ENCODE results near the gene TBC1D22A. TPM values are rescaled to one million over a fixed set of nuclear protein-coding genes. Genes with fewer than 3 reads are reported as not detected.

The TBC1D22A gene
- polyA plus RNA-seq, 1 experiment: 19.8 TPM

- no peak for DNase-seq (ENCODE audit: low read depth, low spot score)
- no peak for TF ChIP-seq CTCF (IDR thresholded peaks at IDR 0.05; ENCODE audit: low read depth, low read length)
- ChIA-PET CTCF (interaction anchor here (0.9 to 1.2 kb wide), 4 partner anchors 19 to 194 kb away, joined by 3 to 4 read pairs (median 3); no protein-coding TSS in a partner anchor), POLR2A (no interaction called here)
- no peak overlapping the region for H3K27ac ChIP-seq (ENCODE audit: low read depth, low read length)
- no peaks in the 10 kb centered on the region for H3K27me3 ChIP-seq (ENCODE audit: control insufficient read depth, insufficient read depth, low read length)
- no peak overlapping the region for H3K4me3 ChIP-seq (ENCODE audit: low read depth, low read length)
- H3K9me3 ChIP-seq (ENCODE audit: control insufficient read depth, insufficient read depth, low read length): peaks cover 10% of the 10 kb centered on the region
Observed at GRCh38 chr22:46757104-46757503, 5.3 kb upstream of the TBC1D22A start.

- no peak for DNase-seq (ENCODE audit: low read depth, low spot score)
- Histone ChIP-seq H3K27ac (ENCODE audit: low read depth, low read length) (no peak overlapping the region), H3K27me3 (ENCODE audit: control insufficient read depth, insufficient read depth, low read length) (no peaks in the 10 kb centered on the region), H3K9me3 (ENCODE audit: control insufficient read depth, insufficient read depth, low read length) (peaks cover 13% of the 10 kb centered on the region), H3K4me3 (ENCODE audit: low read depth, low read length) (no peak overlapping the region)
- no peak for TF ChIP-seq CTCF (IDR thresholded peaks at IDR 0.05; ENCODE audit: low read depth, low read length)
- ChIA-PET CTCF (interaction anchor here (0.6 to 2.3 kb wide), 14 partner anchors 9 to 1734 kb away, joined by 3 to 12 read pairs (median 4); no protein-coding TSS in a partner anchor), POLR2A (no interaction called here)
Observed at GRCh38 chr22:46758121-46758520, 4.3 kb upstream of the TBC1D22A start.

- ChIA-PET CTCF (interaction anchor here (0.6 to 2.3 kb wide), 12 partner anchors 9 to 1733 kb away, joined by 3 to 12 read pairs (median 5); no protein-coding TSS in a partner anchor), POLR2A (no interaction called here)
- no peak overlapping the region for H3K4me3 ChIP-seq (ENCODE audit: low read depth, low read length)
- TF ChIP-seq CTCF (IDR thresholded peaks at IDR 0.05; ENCODE audit: low read depth, low read length): peak; percentile 82
- H3K27me3 ChIP-seq (ENCODE audit: control insufficient read depth, insufficient read depth, low read length): no peaks in the 10 kb centered on the region
- no peak overlapping the region for H3K27ac ChIP-seq (ENCODE audit: low read depth, low read length)
- H3K9me3 ChIP-seq (ENCODE audit: control insufficient read depth, insufficient read depth, low read length): peaks cover 13% of the 10 kb centered on the region
- DNase-seq (ENCODE audit: low read depth, low spot score): peak; percentile 32
Observed at GRCh38 chr22:46758867-46759290, 3.6 kb upstream of the TBC1D22A start.

- ChIA-PET CTCF (interaction anchor here (0.6 kb wide), 1 partner anchor 38 kb away, joined by 4 read pairs; no protein-coding TSS in a partner anchor), POLR2A (interaction anchor here (0.7 kb wide), 1 partner anchor 13 kb away, joined by 4 read pairs; no protein-coding TSS in a partner anchor)
- TF ChIP-seq CTCF (IDR thresholded peaks at IDR 0.05; ENCODE audit: low read depth, low read length): no peak
- no peak for DNase-seq (ENCODE audit: low read depth, low spot score)
- Histone ChIP-seq H3K9me3 (ENCODE audit: control insufficient read depth, insufficient read depth, low read length) (peaks cover 6% of the 10 kb centered on the region), H3K27ac (ENCODE audit: low read depth, low read length) (no peak overlapping the region), H3K27me3 (ENCODE audit: control insufficient read depth, insufficient read depth, low read length) (no peaks in the 10 kb centered on the region), H3K4me3 (ENCODE audit: low read depth, low read length) (peak overlapping the region; percentile 100; the same call in 1 of the 2 replicates)
Observed at GRCh38 chr22:46761017-46761416, 1.4 kb upstream of the TBC1D22A start.

- CTCF ChIA-PET: interaction anchor here (0.6 to 0.8 kb wide), 2 partner anchors 37 kb away, joined by 3 to 4 read pairs; no protein-coding TSS in a partner anchor
- POLR2A ChIA-PET: interaction anchor here (0.7 to 1.5 kb wide), 6 partner anchors 7 to 55 kb away, joined by 4 to 10 read pairs (median 8); no protein-coding TSS in a partner anchor
Observed at GRCh38 chr22:46761539-46762237, 762 bp upstream of the TBC1D22A start.

More at GRCh38 chr22:46761539-46762237, 762 bp upstream of the TBC1D22A start:
- Histone ChIP-seq H3K9me3 (ENCODE audit: control insufficient read depth, insufficient read depth, low read length) (peaks cover 3% of the 10 kb centered on the region; the same call in 1 of the 2 replicates), H3K27ac (ENCODE audit: low read depth, low read length) (peak overlapping the region; percentile 81), H3K4me3 (ENCODE audit: low read depth, low read length) (peak overlapping the region; percentile 100), H3K27me3 (ENCODE audit: control insufficient read depth, insufficient read depth, low read length) (no peaks in the 10 kb centered on the region)
- no peak for DNase-seq (ENCODE audit: low read depth, low spot score)
- no peak for TF ChIP-seq CTCF (IDR thresholded peaks at IDR 0.05; ENCODE audit: low read depth, low read length)

Measured in AG04450 (cell line).